ENCODE data around the gene ICAM4. TPM values are rescaled to one million over a fixed set of nuclear protein-coding genes. Genes with fewer than 3 reads are reported as not detected.

Gene ICAM4
- total and polyA plus RNA-seq, 2 of the 8 experiments (the other 6 are each of a cell fraction or from before 2014, with no cell fraction given): 1.5 to 4.1 TPM

DNA sequence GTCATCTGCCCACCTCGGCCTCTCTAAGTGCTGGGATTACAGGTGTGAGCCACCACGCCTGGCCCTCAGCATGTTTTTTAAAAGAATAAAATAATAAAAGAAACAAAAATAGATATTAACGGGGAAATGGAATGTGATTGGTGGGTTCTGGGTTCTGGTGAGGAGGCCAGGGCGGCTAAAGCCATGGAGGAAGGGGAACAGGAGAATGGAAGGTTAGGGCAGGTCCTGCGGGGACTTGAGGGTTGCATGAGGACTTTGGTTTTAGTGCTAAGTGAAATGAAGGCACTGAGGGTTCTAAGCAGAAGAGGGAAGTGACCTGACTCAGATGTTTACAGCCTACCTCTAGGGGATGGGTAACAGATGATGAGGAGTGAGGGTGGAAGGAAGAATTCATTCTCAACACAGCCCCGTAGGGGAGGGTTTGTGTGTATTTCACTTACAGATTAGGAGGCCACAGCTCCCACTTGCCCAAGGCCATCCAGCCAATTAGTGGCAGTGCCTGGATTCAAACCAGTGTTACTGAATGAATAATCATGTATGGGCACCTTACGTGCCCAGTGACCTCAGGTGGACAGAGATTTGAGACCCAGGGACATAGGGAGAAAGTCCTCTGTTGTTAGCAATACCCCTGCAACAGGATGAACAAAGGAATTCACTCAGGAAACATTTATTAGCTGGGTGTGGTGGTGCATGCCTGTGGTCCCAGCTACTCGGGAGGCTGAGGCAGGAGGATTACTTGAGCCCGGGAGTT, 41.4 kb upstream of the ICAM4 start:
- no peak overlapping the region for H2BK15ac ChIP-seq (ENCODE audit: low read length)
- no peak for DNase-seq (ENCODE audit: low read depth in 1 of 2, low spot score in 2 of 2)
- no peaks in the 10 kb centered on the region for H3K23me2 ChIP-seq (ENCODE audit: low read depth, low read length)
- ChIA-PET CTCF (ENCODE audit: partially characterized antibody) (interaction anchor here (0.8 to 7.7 kb wide), 8 partner anchors 11 to 145 kb away, joined by 3 to 57 read pairs (median 3); no protein-coding TSS in a partner anchor), POLR2A (ENCODE audit: partially characterized antibody) (interaction anchor here (2.8 kb wide), 1 partner anchor 10 kb away, joined by 9 read pairs; no protein-coding TSS in a partner anchor)
- no peak overlapping the region for H3K9ac ChIP-seq (replicated peaks in 1 of 4; ENCODE audit: extremely low read depth in 1 of 4, low read depth in 3 of 4, low read length in 3 of 4)
- H3K27ac ChIP-seq (ENCODE audit: low read depth, low read length): no peak overlapping the region
- H3K27me3 ChIP-seq (replicated peaks in 1 of 4; ENCODE audit: control insufficient read depth in 3 of 4, extremely low read depth in 1 of 4, insufficient read depth in 3 of 4, low read length in 3 of 4): no peaks in the 10 kb centered on the region
- peaks cover 0 to 7% (median 2%) of the 10 kb centered on the region in 4 experiments; a peak in 4 of 7 replicates for H3K4me1 ChIP-seq (replicated peaks in 1 of 4; ENCODE audit: control insufficient read depth in 3 of 4, insufficient read depth in 4 of 4, low read length in 3 of 4)
- no peak overlapping the region for H2BK20ac ChIP-seq (ENCODE audit: low read length)
- H3K56ac ChIP-seq (replicated peaks; ENCODE audit: insufficient read length, low read depth, low read length): no peak overlapping the region
- no peak for FAIRE-seq
- H3K79me2 ChIP-seq (ENCODE audit: control insufficient read depth in 1 of 2, insufficient read depth in 2 of 2, low read length in 2 of 2): no peaks in the 10 kb centered on the region
- H2BK5ac ChIP-seq (ENCODE audit: low read depth, low read length): no peak overlapping the region
- H3K4ac ChIP-seq (replicated peaks; ENCODE audit: insufficient read length, low read depth, low read length): no peak overlapping the region
- H2BK120ac ChIP-seq (replicated peaks; ENCODE audit: low read depth, low read length): no peak overlapping the region
- no peak overlapping the region for H2AK5ac ChIP-seq (ENCODE audit: low read depth, low read length)
- H3K14ac ChIP-seq (ENCODE audit: insufficient read length): no peak overlapping the region
- no peak overlapping the region for H2AFZ ChIP-seq (ENCODE audit: low read length)
- no peaks in the 10 kb centered on the region for H3K9me3 ChIP-seq (ENCODE audit: insufficient read depth in 2 of 2, low read depth in 1 of 2, low read length in 1 of 2)
- H3K18ac ChIP-seq (ENCODE audit: extremely low read depth, low read length): no peak overlapping the region
- no peak overlapping the region for H4K5ac ChIP-seq (ENCODE audit: insufficient read length, low read depth, low read length)
- H4K20me1 ChIP-seq (replicated peaks in 1 of 2; ENCODE audit: control insufficient read depth in 1 of 2, insufficient read depth in 2 of 2, low read length in 2 of 2): no peaks in the 10 kb centered on the region
- WGBS, 2 experiments (ENCODE audit: extremely low coverage in 1 of 2, insufficient coverage in 1 of 2, insufficient read length in 1 of 2, insufficient replicate concordance in 2 of 2, low coverage in 1 of 2, low lambda C conversion rate in 2 of 2, missing lambda C conversion rate in 1 of 2): 89% methylated on average over 9 of the region's 9 CpGs; no CpG with 5 or more reads in 1 of the 2 experiments
- H4K91ac ChIP-seq (replicated peaks; ENCODE audit: insufficient read length, low read length): no peak overlapping the region
- no peak overlapping the region for H3K4me2 ChIP-seq (ENCODE audit: insufficient read depth in 1 of 2, low read depth in 2 of 2, low read length in 2 of 2)
- H3K4me3 ChIP-seq (ENCODE audit: extremely low read depth in 1 of 4, insufficient read depth in 2 of 4, low read depth in 3 of 4, low read length in 4 of 4): no peak overlapping the region
- no peak overlapping the region for H2BK12ac ChIP-seq (ENCODE audit: low read depth, low read length)
- no peak overlapping the region for H4K8ac ChIP-seq (ENCODE audit: extremely low read depth, insufficient read depth, low read length)
- no peaks in the 10 kb centered on the region for H3K36me3 ChIP-seq (ENCODE audit: control insufficient read depth in 2 of 4, insufficient read depth in 4 of 4, low read length in 3 of 4)
- no peak overlapping the region for H3K23ac ChIP-seq (ENCODE audit: insufficient read length)
- no peaks in the 10 kb centered on the region for H3K79me1 ChIP-seq (ENCODE audit: low read depth, low read length)
- TF ChIP-seq HDAC2 (IDR thresholded peaks at IDR 0.05; ENCODE audit: borderline replicate concordance in 1 of 2, low read depth in 2 of 2, low read length in 2 of 2): no peak
- no peak for TF ChIP-seq KDM5A (IDR thresholded peaks at IDR 0.05; ENCODE audit: low read length)
- TF ChIP-seq SAP30 (IDR thresholded peaks at IDR 0.05; ENCODE audit: insufficient read depth, insufficient replicate concordance, low read length): no peak
- TF ChIP-seq BACH1 (IDR thresholded peaks at IDR 0.05; ENCODE audit: low read length): no peak
- TF ChIP-seq EP300 (IDR thresholded peaks at IDR 0.05; ENCODE audit: borderline replicate concordance in 1 of 2, low read depth in 2 of 2, low read length in 2 of 2): no peak
- no peak for TF ChIP-seq GTF2F1 (IDR thresholded peaks at IDR 0.05; ENCODE audit: borderline replicate concordance, low read depth, low read length)
- TF ChIP-seq KDM1A (IDR thresholded peaks at IDR 0.05; ENCODE audit: borderline replicate concordance, low read length): no peak
- TF ChIP-seq NANOG (IDR thresholded peaks at IDR 0.05; ENCODE audit: insufficient read depth, low read depth, low read length, poor library complexity, severe bottlenecking): no peak
- no peak for TF ChIP-seq SRF (IDR thresholded peaks at IDR 0.05; ENCODE audit: low read depth, low read length)
- TF ChIP-seq TAF1 (IDR thresholded peaks at IDR 0.05; ENCODE audit: low read depth, low read length): no peak
- no peak for TF ChIP-seq ZNF274 (IDR thresholded peaks at IDR 0.05; ENCODE audit: borderline replicate concordance, extremely low read depth, low read length)
- no peak for TF ChIP-seq TBP (IDR thresholded peaks at IDR 0.05; ENCODE audit: low read depth, low read length)
